ENCODE data around the gene DMBX1.
A peak's percentile ranks its signal among the peaks of the same experiment; 100 is the strongest.

The DMBX1 gene

GRCh38 chr1:46459315-46459714 lies 30.3 kb upstream of the DMBX1 start:
- no peak for DNase-seq (ENCODE audit: low read depth, low spot score)

DNA sequence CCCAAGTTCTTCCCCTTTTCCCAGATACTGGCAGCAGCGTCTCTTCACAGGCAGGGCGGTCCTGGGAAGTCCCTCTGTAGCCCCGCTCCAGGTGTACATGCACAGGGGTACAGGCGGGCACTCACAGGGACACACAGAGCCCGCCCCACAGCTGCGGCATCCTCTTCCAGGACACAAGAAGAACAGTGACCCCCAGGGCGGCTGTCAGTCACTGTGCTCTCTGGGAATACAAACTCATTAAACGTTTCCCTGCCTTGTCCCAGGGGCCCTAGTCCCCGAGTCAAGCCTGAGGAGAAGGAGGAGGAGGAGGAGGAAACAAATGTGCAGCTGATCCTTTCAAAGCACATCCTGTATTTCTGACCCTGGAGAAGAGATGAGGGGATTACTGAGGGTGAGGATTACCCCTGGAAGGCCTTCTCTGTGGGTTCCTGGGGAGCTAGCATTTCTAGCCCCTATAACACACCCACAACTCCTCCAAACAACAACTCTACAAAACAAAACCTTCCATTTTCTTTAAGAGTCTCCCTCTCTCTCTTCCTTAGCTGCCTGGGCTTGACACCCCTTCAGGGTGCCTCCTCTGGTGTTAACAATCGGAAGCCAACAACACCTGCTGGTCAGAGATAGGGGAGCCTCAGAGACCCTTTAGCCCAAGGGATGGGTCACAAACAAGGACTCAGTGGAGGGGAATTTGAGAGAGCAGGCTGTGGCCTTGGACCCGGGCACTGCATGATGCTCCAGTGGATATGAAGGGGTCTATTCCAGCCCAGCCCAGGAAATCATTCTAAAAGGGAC lies 28.4 kb upstream of the DMBX1 start:
- DNase-seq (ENCODE audit: low read depth, low spot score), result no peak

DNA sequence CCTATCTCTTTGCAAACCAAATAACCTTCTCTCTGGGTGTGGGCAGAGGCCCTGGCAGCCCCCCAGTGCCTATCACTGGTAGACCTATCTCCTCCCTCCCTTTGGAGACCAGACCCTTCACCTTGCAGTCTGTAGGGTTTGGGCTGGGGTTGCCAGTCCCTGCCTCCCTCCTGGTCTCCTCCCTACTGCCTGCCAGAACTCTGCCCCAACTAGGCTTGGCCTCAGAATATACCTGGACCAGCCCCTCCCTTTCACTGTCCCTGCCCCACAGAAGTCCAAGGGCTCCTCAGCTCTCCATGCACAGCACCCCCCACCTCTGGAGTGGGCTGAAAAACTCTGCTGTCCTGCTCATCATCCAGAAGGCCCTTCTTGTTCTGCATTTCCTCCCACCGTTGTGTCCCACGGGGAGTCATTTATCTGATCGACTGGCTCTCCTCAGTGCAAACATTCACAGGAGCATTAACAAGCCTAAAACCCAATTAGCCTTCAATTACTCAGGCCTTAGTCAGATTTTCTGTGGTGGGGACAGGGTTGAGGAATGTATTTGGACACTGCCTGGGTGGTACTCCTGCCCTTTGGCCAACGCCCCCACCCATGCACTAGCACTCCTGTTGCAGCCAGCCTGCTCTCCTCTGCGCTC lies 27.7 kb upstream of the DMBX1 start:
- no peak for DNase-seq (ENCODE audit: low read depth, low spot score)

GRCh38 chr1:46464013-46464548 lies 25.6 kb upstream of the DMBX1 start:
- DNase-seq (ENCODE audit: low read depth, low spot score), result no peak

DNA sequence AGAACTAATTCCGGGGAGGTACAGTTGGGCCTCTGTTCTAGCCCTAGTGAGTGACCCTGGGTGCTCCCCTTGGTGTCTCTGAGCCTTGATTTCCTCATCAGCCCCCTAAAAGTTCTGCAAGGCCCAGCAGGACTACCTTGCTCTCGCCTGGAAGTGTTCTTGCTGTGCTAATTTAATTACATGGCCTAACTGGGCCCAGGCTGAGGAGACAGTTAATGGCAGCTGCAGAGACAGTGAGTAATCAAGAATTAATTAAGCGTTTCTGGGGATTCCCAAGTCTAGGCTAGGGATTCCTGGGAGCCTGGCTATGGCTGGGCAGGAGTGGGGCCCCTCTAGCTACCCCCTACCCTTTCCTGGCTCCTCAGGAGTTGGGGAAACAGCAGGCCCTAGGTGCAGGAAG lies 24.7 kb upstream of the DMBX1 start:
- no peak for DNase-seq (ENCODE audit: low read depth, low spot score)

DNA sequence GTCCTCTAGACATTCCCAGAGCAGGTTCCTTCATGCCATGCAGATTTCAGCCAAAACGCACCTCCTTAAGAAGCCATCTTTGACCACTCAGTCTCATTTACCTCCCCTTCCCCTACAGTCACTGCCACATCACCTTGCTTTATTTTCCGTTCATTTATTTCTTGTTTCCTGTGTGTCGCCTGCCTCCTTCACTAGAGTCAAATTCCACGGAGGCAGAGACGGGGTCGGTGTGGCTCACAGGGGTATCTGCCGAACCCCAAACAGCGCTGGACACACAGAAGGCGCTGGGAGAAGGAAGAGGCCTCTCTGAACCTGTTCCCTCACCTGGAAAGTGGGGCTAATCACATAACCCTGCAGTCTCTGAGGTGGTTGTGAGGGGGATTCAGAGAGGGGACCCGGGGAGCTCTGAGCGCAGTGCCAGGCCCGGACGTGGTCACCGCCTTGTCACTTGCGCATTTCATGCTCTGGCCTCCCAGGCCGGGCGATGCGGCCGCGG lies 23.6 kb upstream of the DMBX1 start:
- DNase-seq (ENCODE audit: low read depth, low spot score), result no peak

- peak; percentile 88 for DNase-seq (ENCODE audit: low read depth, low spot score)
Observed at GRCh38 chr1:46466477-46467182, 23.0 kb upstream of the DMBX1 start.

- DNase-seq (ENCODE audit: low read depth, low spot score), result no peak
Observed at GRCh38 chr1:46467183-46467504, 22.5 kb upstream of the DMBX1 start.

DNA sequence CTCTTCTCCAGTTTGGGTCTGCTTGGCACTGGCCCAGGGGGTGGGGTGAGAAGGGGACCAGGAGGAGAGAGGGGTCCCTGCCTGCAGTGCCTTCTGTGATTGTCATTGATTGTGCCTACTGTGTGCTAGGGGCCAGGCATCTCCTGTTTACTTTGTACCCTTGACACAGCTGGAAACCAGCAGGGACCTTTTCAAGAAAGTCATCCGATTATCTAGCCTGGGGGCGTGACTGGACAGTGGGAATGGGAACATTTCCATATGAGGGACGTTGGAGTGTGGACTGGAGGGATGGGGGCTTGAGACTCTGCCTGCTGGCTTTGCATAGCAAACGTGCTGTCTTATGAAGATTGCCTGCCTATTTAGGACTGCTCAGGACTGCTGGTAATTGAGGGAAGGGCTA lies 19.8 kb upstream of the DMBX1 start:
- DNase-seq (ENCODE audit: low read depth, low spot score), result no peak

GRCh38 chr1:46471848-46472492 lies 17.7 kb upstream of the DMBX1 start:
- DNase-seq (ENCODE audit: low read depth, low spot score), result no peak

- DNase-seq (ENCODE audit: low read depth, low spot score), result no peak
Observed at GRCh38 chr1:46472498-46473181, 17.0 kb upstream of the DMBX1 start.

DNA sequence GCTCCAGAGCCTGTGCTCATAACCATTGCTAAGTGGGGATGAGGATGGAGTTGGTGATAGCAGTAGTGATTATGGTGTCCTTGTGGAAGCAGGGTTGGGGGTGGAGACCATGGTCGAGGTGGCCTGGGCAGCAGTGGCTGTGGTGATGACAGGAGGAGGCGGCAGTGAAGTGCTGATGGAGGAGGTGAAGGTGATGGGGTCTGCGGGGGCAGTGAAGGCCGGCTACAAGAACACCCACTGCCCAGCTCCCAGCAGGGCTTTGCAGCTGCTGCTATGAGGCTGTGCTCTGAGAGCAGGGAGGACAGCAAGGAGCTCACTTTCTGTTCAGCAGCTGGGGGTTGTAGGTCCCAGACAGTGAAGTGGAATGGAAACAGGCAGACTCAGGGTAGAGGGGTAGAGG lies 15.6 kb upstream of the DMBX1 start:
- DNase-seq (ENCODE audit: low read depth, low spot score), result no peak

DNA sequence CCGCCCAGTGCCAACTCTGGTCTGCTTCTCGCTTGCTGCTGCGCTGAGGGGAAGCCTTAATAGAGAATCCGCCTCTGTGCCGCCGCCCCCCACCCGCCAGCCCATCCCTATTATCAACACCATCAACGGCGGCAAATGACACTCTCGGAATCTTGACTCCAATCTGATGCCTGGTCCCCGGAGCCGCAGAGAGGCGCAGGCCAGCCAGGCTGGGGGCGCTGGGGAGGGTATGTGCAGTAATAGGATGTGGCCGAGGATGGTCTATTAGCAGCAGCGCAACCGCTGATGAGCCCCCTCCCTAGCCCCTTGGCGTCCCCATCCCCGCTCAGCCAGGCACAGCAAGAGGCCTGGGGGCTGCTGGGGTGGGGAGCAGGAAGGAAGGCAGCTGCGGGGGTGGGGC lies 15.1 kb upstream of the DMBX1 start:
- DNase-seq (ENCODE audit: low read depth, low spot score), result no peak

DNA sequence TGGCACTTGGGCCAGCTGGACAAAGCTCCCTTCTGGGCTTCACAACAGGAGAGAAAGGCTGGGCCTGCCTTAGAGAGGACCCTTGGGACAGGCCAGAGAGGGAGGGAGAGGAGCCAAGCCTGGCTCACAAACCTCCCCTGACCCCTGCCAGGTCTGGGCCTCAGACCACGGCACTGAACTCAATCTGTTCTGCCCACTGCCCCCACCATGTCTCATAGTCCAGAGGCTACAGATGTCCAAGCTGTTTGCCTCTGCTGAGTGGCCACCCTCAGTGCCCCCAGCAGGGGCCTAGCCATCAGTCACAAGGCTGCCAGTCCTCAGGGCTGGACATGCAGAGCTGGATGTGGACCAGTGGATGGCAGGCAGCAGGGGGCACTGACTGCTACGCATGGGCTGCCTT lies 13.0 kb upstream of the DMBX1 start:
- no peak for DNase-seq (ENCODE audit: low read depth, low spot score)

DNA sequence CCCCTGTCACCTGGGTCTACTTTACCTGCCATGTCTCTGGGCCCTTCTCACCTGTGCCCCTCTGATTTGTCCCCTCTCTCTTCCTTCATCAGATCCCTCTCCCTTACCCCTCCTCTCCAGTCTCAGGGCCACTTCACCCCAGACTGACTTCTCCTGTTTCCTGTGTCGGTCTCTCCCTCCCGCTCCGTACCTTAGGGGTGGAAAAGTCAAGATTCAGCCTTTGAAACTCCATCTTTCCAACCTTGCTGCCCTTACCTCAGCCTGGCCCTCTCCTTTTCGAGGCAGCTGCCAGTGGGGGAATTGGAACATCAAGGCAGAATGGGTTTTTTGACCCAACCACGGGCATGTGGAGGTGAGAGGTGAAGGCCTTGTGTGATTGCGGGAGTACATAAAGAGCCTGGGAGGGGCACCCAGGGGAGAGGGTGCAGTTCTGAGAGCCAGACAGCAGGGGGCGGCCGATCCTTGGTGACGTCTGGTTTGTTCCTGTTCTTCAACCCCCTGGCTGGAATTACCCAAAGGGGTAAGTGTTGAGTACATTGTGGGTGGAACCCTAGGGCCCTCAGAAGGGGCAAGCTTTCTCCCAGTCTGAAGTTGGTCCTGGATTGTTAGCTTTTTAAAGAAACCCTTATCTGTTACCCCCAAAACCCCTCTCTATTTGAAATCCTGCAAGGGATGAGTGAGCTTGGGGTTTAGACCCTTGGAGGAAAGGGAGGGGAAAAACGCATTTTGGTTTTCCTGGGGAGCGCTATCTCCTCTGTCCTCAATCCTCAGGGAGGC lies 12.3 kb upstream of the DMBX1 start:
- DNase-seq (ENCODE audit: low read depth, low spot score), result peak; percentile 88

DNA sequence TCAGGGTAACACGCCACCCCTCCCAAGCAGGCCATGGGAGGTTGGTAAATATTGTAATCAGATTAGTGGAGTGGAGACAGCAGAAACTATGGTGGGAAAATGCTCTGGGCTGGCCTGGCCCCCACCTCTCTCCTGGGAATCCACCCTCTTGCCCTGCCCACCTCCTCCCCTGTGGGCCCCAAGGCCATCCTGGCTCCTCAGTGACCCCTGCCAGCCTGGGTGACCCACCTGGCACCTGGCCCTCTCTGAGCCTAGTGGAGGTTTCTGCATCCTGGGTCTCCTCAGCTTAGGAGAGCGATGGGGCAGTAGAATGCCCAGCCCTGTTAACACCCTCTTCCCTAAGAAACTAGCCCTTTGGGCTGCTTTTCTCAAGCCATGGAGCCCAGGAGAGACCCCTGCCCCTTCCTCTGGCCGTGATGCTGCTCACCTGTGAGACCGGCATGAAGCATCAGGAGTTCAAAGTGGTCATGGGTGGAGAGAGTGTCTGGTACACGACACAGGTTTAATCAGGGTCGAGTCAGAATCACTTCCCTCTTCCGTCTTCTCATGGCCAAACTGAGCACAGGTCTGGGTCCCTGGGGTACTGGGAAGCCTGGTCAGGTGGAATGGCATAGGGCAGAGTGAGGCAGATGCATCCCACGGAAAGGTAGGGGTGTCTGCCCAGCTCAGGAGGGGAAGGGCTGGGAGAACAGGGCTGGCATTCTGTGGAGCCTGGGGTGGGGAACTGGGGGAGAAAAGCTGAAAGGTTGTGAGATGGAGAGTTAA lies 10.7 kb upstream of the DMBX1 start:
- DNase-seq (ENCODE audit: low read depth, low spot score), result no peak

GRCh38 chr1:46479744-46480350 lies 9.8 kb upstream of the DMBX1 start:
- peak; percentile 13 for DNase-seq (ENCODE audit: low read depth, low spot score)

DNA sequence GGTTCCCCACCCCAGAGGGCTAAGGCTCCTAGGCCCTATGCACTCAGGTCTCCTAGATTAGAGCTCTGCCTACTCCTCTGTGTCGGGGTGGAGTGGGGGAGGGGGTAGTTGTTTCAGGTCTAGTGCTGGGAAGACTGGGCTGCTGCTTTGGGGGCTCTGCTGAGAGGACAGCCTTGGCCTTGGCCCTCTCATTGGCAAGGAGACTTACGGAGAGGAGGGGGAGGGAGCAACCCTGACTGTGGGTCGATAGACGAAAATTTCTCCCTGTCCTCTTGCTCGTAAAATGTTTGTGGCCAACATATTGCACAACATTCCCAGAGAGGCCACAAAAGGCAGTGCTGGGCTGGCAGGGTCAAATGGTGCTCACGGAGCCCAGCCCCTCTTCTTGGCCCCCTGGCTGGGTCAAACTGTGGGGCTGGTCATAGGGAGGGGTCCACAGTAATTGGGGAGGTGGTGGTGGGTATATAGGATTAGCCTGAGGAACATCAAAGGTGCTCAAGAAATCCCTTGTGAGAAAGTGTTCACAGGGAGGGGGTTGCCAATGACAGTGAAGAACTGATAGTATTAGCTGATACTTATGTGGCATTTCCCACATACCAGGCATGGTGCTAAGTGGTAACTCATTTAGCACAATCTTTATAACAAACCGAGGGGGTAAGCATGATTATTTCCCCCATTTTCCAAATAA lies 8.5 kb upstream of the DMBX1 start:
- DNase-seq (ENCODE audit: low read depth, low spot score), result no peak

GRCh38 chr1:46481961-46482360 lies 7.7 kb upstream of the DMBX1 start:
- no peak for DNase-seq (ENCODE audit: low read depth, low spot score)
